IMR-90 (cell line): ENCODE measurements around the gene C7orf33. TPM values are rescaled to one million over a fixed set of nuclear protein-coding genes. Genes with fewer than 3 reads are reported as not detected.

Source experiments
- ATAC-seq: fragments of 200-7000 bp; cut with Tn5 transposase; 2 replicates; pipeline ENCODE4 v1.9.1; 2020; ENCODE audit warnings: low read depth, mild to moderate bottlenecking, moderate library complexity
- BruUV-seq: library from RNA; stranded (reverse); fragments of 400-500 nt; replicated peaks from 2 replicates; lab custom pipeline; 2021; lab: Mats Ljungman, UMichigan
- CTCF ChIA-PET: fragments of 300-600 bp; formaldehyde crosslinking; extraction: SDS; loops from one replicate; lab custom pipeline; 2021; ENCODE audit warnings: antibody characterized with exemption; lab: Yijun Ruan, JAX
- POLR2A ChIA-PET: fragments of 300-600 bp; sonication (Branson Sonifier 250); formaldehyde crosslinking; loops from one replicate; lab custom pipeline; 2022; ENCODE audit warnings: antibody characterized with exemption; ENCODE audit not compliant: unreplicated experiment; lab: Charles Lee
- DNase-seq: peaks from one replicate; pipeline ENCODE4 v3.0.0; 2013
- H2AFZ ChIP-seq: replicated peaks from 2 replicates; pipeline ENCODE3; 2013; ENCODE audit warnings: low read length, mild to moderate bottlenecking; ENCODE audit not compliant: poor library complexity
- H2AK5ac ChIP-seq: 2 replicates; pipeline ENCODE4 v1.6.1; 2013; ENCODE audit warnings: low read depth, low read length, inconsistent platforms
- H2AK9ac ChIP-seq: replicated peaks from 2 replicates; pipeline ENCODE3; 2013; ENCODE audit warnings: mild to moderate bottlenecking, low read depth, low read length, moderate library complexity; ENCODE audit not compliant: poor library complexity
- H2BK120ac ChIP-seq: 2 replicates; pipeline ENCODE4 v1.6.1; 2013; ENCODE audit warnings: low read depth, low read length, inconsistent platforms
- H2BK15ac ChIP-seq: 3 replicates; pipeline ENCODE4 v1.6.1; 2013; ENCODE audit warnings: low read depth, low read length, inconsistent platforms
- H2BK20ac ChIP-seq: 2 replicates; pipeline ENCODE4 v1.6.1; 2013; ENCODE audit warnings: low read depth, mild to moderate bottlenecking, inconsistent platforms, low read length, moderate library complexity
- H2BK5ac ChIP-seq: 2 replicates; pipeline ENCODE4 v1.6.1; 2013; ENCODE audit warnings: mild to moderate bottlenecking, low read depth, low read length, inconsistent platforms; ENCODE audit not compliant: poor library complexity, severe bottlenecking
- H3K14ac ChIP-seq: replicated peaks from 2 replicates; pipeline ENCODE4 v1.6.1; 2013; ENCODE audit warnings: low read depth, low read length, inconsistent platforms
- H3K18ac ChIP-seq: 2 replicates; pipeline ENCODE4 v1.6.1; 2013; ENCODE audit warnings: low read depth, low read length, control low read depth
- H3K23ac ChIP-seq: 2 replicates; pipeline ENCODE4 v1.6.1; 2013; ENCODE audit warnings: low read depth, low read length, inconsistent platforms
- H3K27ac ChIP-seq: 2 replicates; pipeline ENCODE4 v1.5.1; 2013; ENCODE audit warnings: mild to moderate bottlenecking, control low read depth, low read length; ENCODE audit not compliant: insufficient read depth
- H3K27me3 ChIP-seq: 2 replicates; pipeline ENCODE4 v1.6.1; 2013; ENCODE audit warnings: low read length; ENCODE audit not compliant: control insufficient read depth, insufficient read depth
- H3K36me3 ChIP-seq: 2 replicates; pipeline ENCODE4 v1.6.1; 2013; ENCODE audit warnings: low read length, mixed read lengths; ENCODE audit not compliant: control insufficient read depth, insufficient read depth
- H3K4ac ChIP-seq: 2 replicates; pipeline ENCODE4 v1.6.1; 2013; ENCODE audit warnings: low read depth, low read length, inconsistent platforms
- H3K4me1 ChIP-seq: 2 replicates; pipeline ENCODE4 v1.6.1; 2013; ENCODE audit warnings: low read length, mixed read lengths; ENCODE audit not compliant: control insufficient read depth, insufficient read depth
- H3K4me2 ChIP-seq: 2 replicates; pipeline ENCODE4 v1.6.1; 2013; ENCODE audit warnings: low read depth, mild to moderate bottlenecking, control low read depth, low read length, moderate library complexity
- H3K4me3 ChIP-seq: 2 replicates; pipeline ENCODE4 v1.5.1; 2013; ENCODE audit warnings: low read depth, mild to moderate bottlenecking, control low read depth, low read length, moderate library complexity; ENCODE audit not compliant: insufficient read depth
- H3K56ac ChIP-seq: 2 replicates; pipeline ENCODE4 v1.6.1; 2013; ENCODE audit warnings: low read length, inconsistent platforms; ENCODE audit not compliant: insufficient read depth; ENCODE audit errors: extremely low read depth
- H3K79me1 ChIP-seq, 2 experiments: 2 replicates each; pipeline ENCODE4 v1.6.1; 2013; ENCODE audit warnings: low read length in 2 of 2, inconsistent platforms in 1 of 2, low read depth in 1 of 2
- H3K9ac ChIP-seq: 2 replicates; pipeline ENCODE4 v1.6.1; 2013; ENCODE audit warnings: low read depth, low read length, control low read depth
- H3K9me1 ChIP-seq: 2 replicates; pipeline ENCODE4 v1.6.1; 2013; ENCODE audit warnings: low read length, inconsistent platforms; ENCODE audit not compliant: insufficient read depth
- H3K9me3 ChIP-seq: 2 replicates; pipeline ENCODE4 v1.6.1; 2013; ENCODE audit warnings: low read length; ENCODE audit not compliant: control insufficient read depth, insufficient read depth
- H4K20me1 ChIP-seq: 2 replicates; pipeline ENCODE4 v1.6.1; 2013; ENCODE audit warnings: low read length, inconsistent platforms; ENCODE audit not compliant: insufficient read depth
- H4K5ac ChIP-seq: 2 replicates; pipeline ENCODE4 v1.6.1; 2013; ENCODE audit warnings: mild to moderate bottlenecking, low read depth, low read length, control low read depth
- H4K8ac ChIP-seq, 2 experiments: 2 replicates each; pipeline ENCODE4 v1.6.1; 2013; ENCODE audit warnings: low read depth in 2 of 2, low read length in 2 of 2, control low read depth in 1 of 2, inconsistent platforms in 1 of 2
- H4K91ac ChIP-seq: 2 replicates; pipeline ENCODE4 v1.6.1; 2013; ENCODE audit warnings: low read depth, low read length, inconsistent platforms; ENCODE audit not compliant: insufficient read depth
- BHLHE40 ChIP-seq: fragments of 150-350 bp; IDR thresholded peaks from 2 replicates; pipeline ENCODE4 v1.6.1; 2016; ENCODE audit warnings: mild to moderate bottlenecking, low read depth, low read length
- CEBPB ChIP-seq: IDR thresholded peaks from 2 replicates; pipeline ENCODE4 v1.6.1; 2012; ENCODE audit warnings: low read depth, low read length, improper control_type of control experiment
- CHD1 ChIP-seq: IDR thresholded peaks from 2 replicates; pipeline ENCODE4 v1.6.1; 2012; ENCODE audit warnings: low read depth, low read length, improper control_type of control experiment
- CTCF ChIP-seq: conservative IDR thresholded peaks from 2 replicates; pipeline ENCODE4 v1.5.1; 2012; ENCODE audit warnings: mild to moderate bottlenecking, low read depth, low read length, improper control_type of control experiment
- ELK1 ChIP-seq: fragments of 150-350 bp; IDR thresholded peaks from 2 replicates; pipeline ENCODE4 v1.6.1; 2016; ENCODE audit warnings: low read depth, mild to moderate bottlenecking, low read length, moderate library complexity, borderline replicate concordance
- FOS ChIP-seq: fragments of 150-350 bp; IDR thresholded peaks from 2 replicates; pipeline ENCODE4 v1.6.1; 2016; ENCODE audit warnings: low read depth, low read length
- MAFK ChIP-seq: IDR thresholded peaks from 2 replicates; pipeline ENCODE4 v1.6.1; 2012; ENCODE audit warnings: low read depth, low read length, improper control_type of control experiment
- MAZ ChIP-seq: IDR thresholded peaks from 2 replicates; pipeline ENCODE4 v1.6.1; 2012; ENCODE audit warnings: low read depth, mild to moderate bottlenecking, low read length, improper control_type of control experiment, moderate library complexity, borderline replicate concordance
- NFE2L2 ChIP-seq: fragments of 150-350 bp; IDR thresholded peaks from 2 replicates; pipeline ENCODE4 v1.6.1; 2016; ENCODE audit warnings: low read depth, mild to moderate bottlenecking, low read length
- POLR2A ChIP-seq: IDR thresholded peaks from 2 replicates; pipeline ENCODE4 v1.6.1; 2012; ENCODE audit warnings: mild to moderate bottlenecking, low read depth, low read length
- RCOR1 ChIP-seq: IDR thresholded peaks from 2 replicates; pipeline ENCODE4 v1.6.1; 2012; ENCODE audit warnings: mild to moderate bottlenecking, low read length, improper control_type of control experiment; ENCODE audit not compliant: insufficient replicate concordance
- RFX5 ChIP-seq: IDR thresholded peaks from 2 replicates; pipeline ENCODE4 v1.8.0; 2012; ENCODE audit warnings: low read depth, mild to moderate bottlenecking, low read length, moderate library complexity
- SMC3 ChIP-seq: fragments of 150-350 bp; IDR thresholded peaks from 2 replicates; pipeline ENCODE4 v1.6.1; 2016; ENCODE audit warnings: low read depth, mild to moderate bottlenecking, antibody characterized with exemption, low read length, moderate library complexity
- USF2 ChIP-seq: fragments of 150-350 bp; IDR thresholded peaks from 2 replicates; pipeline ENCODE4 v1.6.1; 2017; ENCODE audit warnings: mild to moderate bottlenecking, antibody characterized with exemption, low read length, low read depth
- WGBS, 2 experiments: methylation state at CpG; one replicate each; pipeline versions ENCODE4 v1.1.5 to v1.1.7; 2013; ENCODE audit warnings: missing lambda C conversion rate in 2 of 2; ENCODE audit not compliant: insufficient read length in 1 of 2; ENCODE audit errors: extremely low coverage in 2 of 2; 5-methylcytosine and 5-hydroxymethylcytosine counted together
- dilution Hi-C: fragments of 300-500 bp; cut with HindIII; formaldehyde crosslinking; loops from one replicate; pipeline ENCODE4 v1.14.3; 2018; ENCODE audit warnings: low sequenced_read_pairs; ENCODE audit not compliant: unreplicated experiment
- in situ Hi-C: fragments of 300-500 bp; cut with MboI; formaldehyde crosslinking; loops from 3 replicates; pipeline ENCODE4 v1.14.3; 2019; ENCODE audit warnings: low sequenced_read_pairs, inconsistent platforms, mixed read lengths
- intact Hi-C: fragments of 100-400 bp; cut with micrococcal nuclease; formaldehyde crosslinking; loops from 2 replicates; pipeline ENCODE4 v1.10.0; 2022
- polyA plus RNA-seq, 3 experiments: library from polyadenylated mRNA; depleted of rRNA; stranded (reverse); fragments of >200 nt; gene quantifications; 2 replicates each; pipeline ENCODE4 v1.2.3, GENCODE V29; 2012; ENCODE audit warnings: low replicate concordance in 1 of 3
- total RNA-seq: library from RNA; depleted of rRNA; stranded (reverse); fragments of >200 nt; gene quantifications from 2 replicates; pipeline ENCODE4 v1.2.3, GENCODE V29; 2012

The C7orf33 gene
- total and polyA plus RNA-seq, 2 of the 4 experiments (the other 2 are of a cell fraction), result not detected

DNA sequence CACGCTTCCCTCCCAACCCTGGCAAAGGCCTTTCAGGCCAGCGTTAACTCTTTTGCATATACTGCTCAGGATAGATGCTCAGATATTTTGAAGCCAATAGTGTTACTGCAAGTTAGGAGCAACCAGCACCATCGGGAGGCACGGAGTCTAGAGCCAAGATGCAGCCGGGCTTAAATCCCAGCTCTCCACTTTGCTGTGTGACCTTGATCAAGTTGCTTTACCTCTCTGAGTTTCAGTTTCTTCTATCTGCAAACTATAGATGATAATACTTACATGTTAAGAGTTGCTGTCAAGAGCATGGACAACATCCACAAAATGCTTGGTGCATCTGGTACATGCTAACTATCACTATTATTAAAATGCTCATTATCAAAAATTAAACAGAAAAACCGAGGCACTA is 45.4 kb upstream of the C7orf33 start:
- TF ChIP-seq CTCF (no peak), FOS (no peak), BHLHE40 (no peak), MAFK (no peak), RFX5 (no peak), CEBPB (no peak), USF2 (no peak), ELK1 (no peak), POLR2A (no peak), MAZ (no peak), RCOR1 (no peak), CHD1 (no peak), NFE2L2 (no peak), SMC3 (no peak)
- no peak overlapping the region for H3K4me2 ChIP-seq

More for the DNA sequence above, 45.4 kb upstream of the C7orf33 start:
- in situ Hi-C loops, result no loop called here
- DNase-seq, result no peak
- Histone ChIP-seq H2AFZ (no peak overlapping the region), H3K9ac (no peak overlapping the region), H2BK20ac (no peak overlapping the region), H2AK5ac (no peak overlapping the region), H3K27me3 (no peaks in the 10 kb centered on the region), H3K27ac (no peak overlapping the region), H4K8ac (no peak overlapping the region), H3K9me1 (no peaks in the 10 kb centered on the region), H2BK15ac (no peak overlapping the region), H2BK120ac (no peak overlapping the region), H2AK9ac (no peak overlapping the region), H3K4me3 (no peak overlapping the region), H3K36me3 (no peaks in the 10 kb centered on the region), H3K4ac (no peak overlapping the region), H3K56ac (no peak overlapping the region), H4K20me1 (no peaks in the 10 kb centered on the region), H3K9me3 (no peaks in the 10 kb centered on the region), H4K5ac (no peak overlapping the region), H3K23ac (no peak overlapping the region), H2BK5ac (no peak overlapping the region), H3K14ac (no peak overlapping the region), H3K18ac (no peak overlapping the region), H3K4me1 (no peaks in the 10 kb centered on the region), H3K79me1 (no peaks in the 10 kb centered on the region), H4K91ac (no peak overlapping the region)
- POLR2A ChIA-PET, result no interaction called here
- BruUV-seq, result no TSS peak
- CTCF ChIA-PET, result no interaction called here
- intact Hi-C loops, result no loop called here
- no CpG with 5 or more reads among the region's 6 CpGs for WGBS, 2 experiments
- dilution Hi-C loops, result no loop called here
- no peak for ATAC-seq
